Mucosa of descending colon (tissue), 3 donors: ENCODE data around the gene ANKRD13B. TPM values are rescaled to one million over a fixed set of nuclear protein-coding genes. Genes with fewer than 3 reads are reported as not detected.

Experiments
- ATAC-seq: fragments of 200-7000 bp; cut with Tn5 transposase; one replicate; pipeline ENCODE4 v1.9.1; 2020; ENCODE audit warnings: mild to moderate bottlenecking, moderate library complexity
- DNase-seq, 3 donors: peaks; one replicate each; pipeline ENCODE4 v3.0.0-alpha.2; 2020
- H3K36me3 ChIP-seq: fragments of 200-600 bp; one replicate; pipeline ENCODE4 v1.8.0; 2021; ENCODE audit warnings: low read depth, mild to moderate bottlenecking
- H3K4me1 ChIP-seq: fragments of 200-600 bp; one replicate; pipeline ENCODE4 v1.8.0; 2021; ENCODE audit warnings: low read depth, mild to moderate bottlenecking
- H3K4me3 ChIP-seq: fragments of 200-600 bp; one replicate; pipeline ENCODE4 v1.8.0; 2021; ENCODE audit warnings: mild to moderate bottlenecking
- H3K9me3 ChIP-seq: fragments of 200-600 bp; one replicate; pipeline ENCODE4 v1.8.0; 2021; ENCODE audit warnings: mild to moderate bottlenecking
- intact Hi-C, 2 donors: fragments of 100-400 bp; cut with DNase I in 1 of 2; cut with micrococcal nuclease in 1 of 2; formaldehyde crosslinking; loops; one replicate each; pipeline versions ENCODE4 v1.11.0 to v1.11.1; 2022; cut with DNase I, micrococcal nuclease
- total RNA-seq, 3 donors: library from RNA; stranded (reverse); fragmentation: NEBNext Ultra II Directional in 2 of 3; extraction: Animal tissue kit (Norgen Biotek cat#: 25700) in 2 of 3; gene quantifications; one replicate each; pipeline versions ENCODE4 v1.2.1 to v1.2.4, GENCODE V29; 2021 to 2023
- TF ChIP-seq, protein P1 (sequence below): fragments of 200-600 bp; IDR thresholded peaks from one replicate; pipeline ENCODE4 v1.8.0; 2022; ENCODE audit warnings: antibody characterized with exemption, mild to moderate bottlenecking
- donor health status: DM: no; HTN: no; CAD: no; lungs with moderate emphysema.
- donor health status: DM: no; HTN: no; CAD: no.
- donor health status: DM: no; HTN: yes; CAD: no.

Gene ANKRD13B
- total RNA-seq, 3 donors from 2014 or later: 2.2 to 11.2 (median 3.3) TPM

DNA sequence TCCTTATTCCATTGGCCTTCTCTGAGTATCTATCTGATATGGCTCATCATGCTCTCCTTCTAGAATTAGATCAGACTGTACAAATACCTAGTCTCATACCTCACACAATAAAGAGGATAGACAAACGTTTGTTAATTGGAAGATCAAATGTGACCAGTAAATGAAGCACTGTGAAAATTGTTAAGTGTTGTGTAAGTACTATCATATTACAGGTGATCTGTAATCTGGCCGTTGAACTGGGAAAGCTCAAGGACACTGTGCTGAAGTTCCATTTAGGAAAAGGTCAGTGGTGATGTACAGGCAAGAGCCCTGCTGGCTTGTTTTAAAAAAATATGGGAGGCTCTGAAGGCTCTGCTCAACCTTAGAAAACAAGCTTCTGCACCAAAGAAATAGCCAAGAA lies 68.3 kb downstream of the ANKRD13B start:
- H3K4me3 ChIP-seq: no peak overlapping the region
- ATAC-seq (no peak), DNase-seq (no peak)
- H3K36me3 ChIP-seq: no peaks in the 10 kb centered on the region
- TF ChIP-seq, protein P1, sequence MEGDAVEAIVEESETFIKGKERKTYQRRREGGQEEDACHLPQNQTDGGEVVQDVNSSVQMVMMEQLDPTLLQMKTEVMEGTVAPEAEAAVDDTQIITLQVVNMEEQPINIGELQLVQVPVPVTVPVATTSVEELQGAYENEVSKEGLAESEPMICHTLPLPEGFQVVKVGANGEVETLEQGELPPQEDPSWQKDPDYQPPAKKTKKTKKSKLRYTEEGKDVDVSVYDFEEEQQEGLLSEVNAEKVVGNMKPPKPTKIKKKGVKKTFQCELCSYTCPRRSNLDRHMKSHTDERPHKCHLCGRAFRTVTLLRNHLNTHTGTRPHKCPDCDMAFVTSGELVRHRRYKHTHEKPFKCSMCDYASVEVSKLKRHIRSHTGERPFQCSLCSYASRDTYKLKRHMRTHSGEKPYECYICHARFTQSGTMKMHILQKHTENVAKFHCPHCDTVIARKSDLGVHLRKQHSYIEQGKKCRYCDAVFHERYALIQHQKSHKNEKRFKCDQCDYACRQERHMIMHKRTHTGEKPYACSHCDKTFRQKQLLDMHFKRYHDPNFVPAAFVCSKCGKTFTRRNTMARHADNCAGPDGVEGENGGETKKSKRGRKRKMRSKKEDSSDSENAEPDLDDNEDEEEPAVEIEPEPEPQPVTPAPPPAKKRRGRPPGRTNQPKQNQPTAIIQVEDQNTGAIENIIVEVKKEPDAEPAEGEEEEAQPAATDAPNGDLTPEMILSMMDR: no peak
- no peaks in the 10 kb centered on the region for H3K9me3 ChIP-seq
- intact Hi-C loops: no loop called here
- H3K4me1 ChIP-seq: no peaks in the 10 kb centered on the region

DNA sequence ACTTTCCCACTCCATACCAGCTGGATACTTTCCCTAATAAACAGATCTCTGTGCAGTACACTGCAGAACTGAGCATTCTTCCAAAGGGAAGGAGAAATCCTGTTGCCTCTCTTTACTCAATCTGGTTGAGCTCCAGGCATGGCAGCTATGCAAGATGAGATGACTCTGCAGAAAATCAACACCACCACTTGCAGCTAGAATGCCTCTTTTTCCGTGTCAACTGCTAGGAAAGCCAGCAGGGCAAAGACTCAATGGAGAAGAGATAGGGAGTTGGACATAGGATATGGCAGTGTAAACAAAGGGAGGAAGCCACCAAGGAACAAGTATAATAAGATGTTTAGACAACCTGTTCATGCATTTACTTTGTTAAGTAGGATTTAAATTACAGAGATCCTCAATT lies 70.2 kb downstream of the ANKRD13B start:
- no peaks in the 10 kb centered on the region for H3K36me3 ChIP-seq
- intact Hi-C loops: no loop called here
- ATAC-seq: no peak
- no peak for DNase-seq
- H3K4me3 ChIP-seq: no peak overlapping the region
- TF ChIP-seq, protein P1: no peak
- no peaks in the 10 kb centered on the region for H3K9me3 ChIP-seq
- H3K4me1 ChIP-seq: no peaks in the 10 kb centered on the region

Other genes starting within 250 kb of the ANKRD13B start
- 10 to 100 TPM; 50.0 to 76.3 (median 52.1) TPM for gene TAOK1, start 202.8 kb upstream of the ANKRD13B start, total RNA-seq
- gene ABHD15, start 26.1 kb upstream of the ANKRD13B start, total RNA-seq: 10 to 100 TPM; 12.9 to 19.5 (median 13.6) TPM
- 10 to 100 TPM; 43.9 to 75.4 (median 46.9) TPM for gene TP53I13, start 24.4 kb upstream of the ANKRD13B start, total RNA-seq
- gene GIT1, start 3.5 kb upstream of the ANKRD13B start, total RNA-seq: 10 to 100 TPM; 28.6 to 41.0 (median 37.2) TPM
- gene CORO6, start 29.8 kb downstream of the ANKRD13B start, total RNA-seq: 10 to 100 TPM in 1 of 3 donors, 1 to 10 TPM in 2; 1.2 to 21.3 (median 2.5) TPM